Endothelial cell of umbilical vein (primary cell): ENCODE results near the gene PNKP. TPM values are rescaled to one million over a fixed set of nuclear protein-coding genes. Genes with fewer than 3 reads are reported as not detected.

Experiments
- BruUV-seq: library from RNA; stranded (reverse); fragments of 400-500 nt; replicated peaks from 2 replicates; lab custom pipeline; 2021; lab: Mats Ljungman, UMichigan
- CTCF ChIA-PET: fragments of 300-600, 350-600 bp; sonication (Branson Sonifier 250); formaldehyde crosslinking; loops from one replicate; lab custom pipeline; 2021; ENCODE audit warnings: antibody characterized with exemption, inconsistent platforms; lab: Charles Lee
- POLR2A ChIA-PET: fragments of 300-600, 350-600 bp; sonication (Branson Sonifier 250); formaldehyde crosslinking; loops from one replicate; lab custom pipeline; 2021; ENCODE audit warnings: antibody characterized with exemption, inconsistent platforms; lab: Charles Lee
- DNase-seq: peaks from one replicate; pipeline ENCODE4 v3.0.0-alpha.2; 2011; ENCODE audit warnings: low read depth, low spot score
- FAIRE-seq: peaks from 2 replicates; lab custom pipeline; 2011; peaks lifted over from hg19 to GRCh38; lab: Jason Lieb, UNC
- H2AFZ ChIP-seq: 2 replicates; pipeline ENCODE4 v1.6.0; 2012; ENCODE audit warnings: low read depth, low read length, control low read depth, inconsistent platforms
- H3K27ac ChIP-seq: 2 replicates; pipeline ENCODE4 v1.5.1; 2011; ENCODE audit warnings: low read depth, mild to moderate bottlenecking, control low read depth, low read length, moderate library complexity; ENCODE audit not compliant: insufficient read depth
- H3K27me3 ChIP-seq, 2 experiments: 2 replicates each; pipeline versions ENCODE4 v1.6.0 to v1.6.1; 2011; ENCODE audit warnings: low read length in 2 of 2, mixed read lengths in 1 of 2; ENCODE audit not compliant: control insufficient read depth in 2 of 2, insufficient read depth in 2 of 2
- H3K36me3 ChIP-seq, 2 experiments: 2 replicates in 1 of 2; 3 replicates in 1 of 2; pipeline ENCODE4 v1.5.1; 2011; ENCODE audit warnings: low read length in 2 of 2, mild to moderate bottlenecking in 1 of 2, moderate library complexity in 1 of 2; ENCODE audit not compliant: control insufficient read depth in 2 of 2, insufficient read depth in 2 of 2; ENCODE audit errors: extremely low read depth in 1 of 2
- H3K4me1 ChIP-seq: 3 replicates; pipeline ENCODE4 v1.5.1; 2011; ENCODE audit warnings: mild to moderate bottlenecking, low read length; ENCODE audit not compliant: control insufficient read depth, insufficient read depth; ENCODE audit errors: extremely low read depth
- H3K4me2 ChIP-seq: 2 replicates; pipeline ENCODE4 v1.6.1; 2011; ENCODE audit warnings: low read length, control low read depth, mixed read lengths; ENCODE audit not compliant: insufficient read depth
- H3K4me3 ChIP-seq, 3 experiments: fragments of 200-600 bp in 1 of 3; sonication (generic), shearing (Covaris generic) in 1 of 3; replicated peaks in 1 of 3; 2 replicates each; pipeline ENCODE4 v1.5.1; 2011 to 2016; ENCODE audit warnings: control low read depth in 3 of 3, low read length in 3 of 3, mild to moderate bottlenecking in 2 of 3, inconsistent platforms in 1 of 3, low read depth in 1 of 3, moderate library complexity in 1 of 3; ENCODE audit not compliant: insufficient read depth in 1 of 3
- H3K79me2 ChIP-seq: 2 replicates; pipeline ENCODE4 v1.6.0; 2012; ENCODE audit warnings: low read length, inconsistent platforms; ENCODE audit not compliant: control insufficient read depth, insufficient read depth
- H3K9ac ChIP-seq: replicated peaks from 2 replicates; pipeline ENCODE3; 2011; ENCODE audit warnings: low read length, control low read depth; ENCODE audit not compliant: insufficient read depth; ENCODE audit errors: extremely low read depth
- H3K9me1 ChIP-seq: replicated peaks from 3 replicates; pipeline ENCODE4 v1.6.0; 2011; ENCODE audit warnings: mild to moderate bottlenecking, low read length; ENCODE audit not compliant: control insufficient read depth, insufficient read depth; ENCODE audit errors: extremely low read depth
- H3K9me3 ChIP-seq: replicated peaks from 2 replicates; pipeline ENCODE4 v1.5.1; 2012; ENCODE audit warnings: low read length, inconsistent platforms; ENCODE audit not compliant: control insufficient read depth, insufficient read depth
- H4K20me1 ChIP-seq: replicated peaks from 2 replicates; pipeline ENCODE3; 2011; ENCODE audit warnings: mild to moderate bottlenecking, low read length; ENCODE audit not compliant: control insufficient read depth, insufficient read depth; ENCODE audit errors: extremely low read depth
- CTCF ChIP-seq, 2 donors: IDR thresholded peaks; 1 replicate in 1 of 2; 2 replicates in 1 of 2; pipeline ENCODE4 v1.5.1; 2011; ENCODE audit warnings: low read length in 2 of 2, mild to moderate bottlenecking in 2 of 2, moderate library complexity in 2 of 2, control low read depth in 1 of 2, inconsistent platforms in 1 of 2, low read depth in 1 of 2; ENCODE audit not compliant: insufficient read depth in 1 of 2; ENCODE audit errors: extremely low read depth in 1 of 2
- EZH2 ChIP-seq: IDR thresholded peaks from 2 replicates; pipeline ENCODE4 v1.6.1; 2012; ENCODE audit warnings: borderline replicate concordance, low read depth, mild to moderate bottlenecking, moderate library complexity, low read length, inconsistent platforms; ENCODE audit not compliant: severe bottlenecking
- FOS ChIP-seq: IDR thresholded peaks from 2 replicates; pipeline ENCODE4 v1.6.1; 2011; ENCODE audit warnings: mild to moderate bottlenecking, low read length, moderate library complexity, borderline replicate concordance; ENCODE audit not compliant: insufficient read depth
- GATA2 ChIP-seq: IDR thresholded peaks from 2 replicates; pipeline ENCODE4 v1.7.0; 2011; ENCODE audit warnings: low read depth, mild to moderate bottlenecking, moderate library complexity, mixed read lengths, low read length; ENCODE audit not compliant: insufficient read length, insufficient read depth
- JUN ChIP-seq: IDR thresholded peaks from 2 replicates; pipeline ENCODE4 v1.6.1; 2011; ENCODE audit warnings: borderline replicate concordance, low read depth; ENCODE audit not compliant: insufficient read length, insufficient read depth
- MYC ChIP-seq: IDR thresholded peaks from one replicate; pipeline ENCODE4 v1.6.1; 2011; ENCODE audit warnings: mild to moderate bottlenecking, low read depth, low read length
- POLR2A ChIP-seq: IDR thresholded peaks from 2 replicates; pipeline ENCODE4 v1.6.1; 2012; ENCODE audit warnings: low read depth, mild to moderate bottlenecking, control low read depth, low read length
- POLR2AphosphoS5 ChIP-seq: IDR thresholded peaks from 2 replicates; pipeline ENCODE4 v1.6.1; 2012; ENCODE audit warnings: low read depth, mild to moderate bottlenecking, control low read depth, low read length, moderate library complexity; ENCODE audit not compliant: insufficient read depth
- dilution Hi-C: fragments of 300-500 bp; cut with MboI; formaldehyde crosslinking; loops from one replicate; pipeline ENCODE4 v1.15.0; 2019; ENCODE audit warnings: low sequenced_read_pairs; ENCODE audit not compliant: extremely low pct_ligation_motif_present
- intact Hi-C: fragments of 100-400 bp; cut with micrococcal nuclease; formaldehyde crosslinking; loops from one replicate; pipeline ENCODE4 v1.10.0; 2022
- polyA plus RNA-seq, 4 experiments: library from polyadenylated mRNA; depleted of rRNA in 3 of 4; stranded (reverse) in 3 of 4; unstranded in 1 of 4; fragments of >200 nt; gene quantifications; 2 replicates each; pipeline versions ENCODE4 v1.2.1 to v1.2.3, GENCODE V29; 2011 to 2012; ENCODE audit warnings: missing spikeins in 1 of 4
- total RNA-seq: library from RNA; stranded (reverse); gene quantifications from 2 replicates; pipeline ENCODE4 v1.2.3, GENCODE V29; 2021
- TF ChIP-seq, protein P1 (sequence below): IDR thresholded peaks from 2 replicates; pipeline ENCODE4 v1.6.1; 2011; ENCODE audit not compliant: insufficient read depth, insufficient read length

Gene PNKP
- total and polyA plus RNA-seq, 2 donors (not counting 3 experiments of a cell fraction or from before 2014, with no cell fraction given): 39.4 to 112 TPM

DNA sequence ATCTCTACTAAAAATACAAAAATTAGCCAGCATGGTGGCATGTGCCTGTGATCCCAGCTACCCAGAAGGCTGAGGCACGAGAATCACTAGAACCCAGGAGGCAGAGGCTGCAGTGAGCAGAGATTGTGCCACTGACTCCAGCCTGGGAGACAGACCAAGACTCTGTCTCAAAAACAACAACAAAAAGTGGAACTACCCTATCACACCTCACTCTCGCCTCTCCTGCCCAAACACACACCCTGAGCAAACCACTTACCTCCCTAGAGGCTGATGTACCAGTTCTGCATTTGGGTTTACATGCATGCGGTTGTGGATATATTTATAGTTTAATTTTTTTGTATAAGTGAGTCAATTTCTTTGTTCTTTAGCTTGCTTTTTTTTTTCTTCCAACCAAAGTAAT is 24.1 kb downstream of the PNKP start:
- BruUV-seq: no TSS peak
- no peak for FAIRE-seq

More for the DNA sequence above, 24.1 kb downstream of the PNKP start:
- no peak for DNase-seq
- ChIA-PET POLR2A (no interaction called here), CTCF (no interaction called here)
- Histone ChIP-seq H2AFZ (no peak overlapping the region), H3K4me1 (no peaks in the 10 kb centered on the region), H4K20me1 (no peaks in the 10 kb centered on the region), H3K4me3 (no peak overlapping the region), H3K4me2 (no peak overlapping the region), H3K36me3 (peaks cover 2 to 5% of the 10 kb centered on the region in 2 experiments), H3K9me3 (no peaks in the 10 kb centered on the region), H3K27ac (no peak overlapping the region), H3K27me3 (no peaks in the 10 kb centered on the region), H3K9me1 (no peaks in the 10 kb centered on the region), H3K79me2 (no peaks in the 10 kb centered on the region), H3K9ac (no peak overlapping the region)
- no peak for TF ChIP-seq EZH2
- no peak for TF ChIP-seq CTCF (IDR thresholded peaks at IDR 0.05; ENCODE audit: extremely low read depth in 1 of 2, insufficient read depth in 1 of 2, low read depth in 1 of 2, low read length in 2 of 2)
- TF ChIP-seq MYC: no peak
- TF ChIP-seq, protein P1, sequence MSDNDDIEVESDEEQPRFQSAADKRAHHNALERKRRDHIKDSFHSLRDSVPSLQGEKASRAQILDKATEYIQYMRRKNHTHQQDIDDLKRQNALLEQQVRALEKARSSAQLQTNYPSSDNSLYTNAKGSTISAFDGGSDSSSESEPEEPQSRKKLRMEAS: no peak
- TF ChIP-seq FOS: no peak
- no peak for TF ChIP-seq POLR2AphosphoS5
- no peak for TF ChIP-seq GATA2
- TF ChIP-seq JUN: no peak
- no peak for TF ChIP-seq POLR2A
- dilution Hi-C loops (no loop called here), intact Hi-C loops (no loop called here)
